ENCODE results near the gene CRISPLD2. TPM values are rescaled to one million over a fixed set of nuclear protein-coding genes. Genes with fewer than 3 reads are reported as not detected.

The CRISPLD2 gene
- total RNA-seq, 1 donor, result 40.2 TPM

GRCh38 chr16:84803146-84803545 lies 16.6 kb upstream of the CRISPLD2 start:
- Histone ChIP-seq H3K9me3 (ENCODE audit: low read depth, low read length) (no peaks in the 10 kb centered on the region), H3K36me3 (ENCODE audit: insufficient read depth, low read length) (no peaks in the 10 kb centered on the region), H2AFZ (ENCODE audit: low read length) (no peak overlapping the region), H3K79me2 (ENCODE audit: insufficient read depth, low read length) (no peaks in the 10 kb centered on the region), H4K20me1 (ENCODE audit: insufficient read depth, low read length) (no peaks in the 10 kb centered on the region), H3K27me3 (ENCODE audit: insufficient read depth, low read length) (no peaks in the 10 kb centered on the region), H3K4me1 (ENCODE audit: insufficient read depth, low read length) (peaks cover 15% of the 10 kb centered on the region), H3K4me2 (ENCODE audit: insufficient read depth, low read length) (no peak overlapping the region), H3K27ac (ENCODE audit: low read depth, low read length) (no peak overlapping the region), H3K4me3 (ENCODE audit: insufficient read depth, low read length) (no peak overlapping the region)
- DNase-seq (ENCODE audit: insufficient read length, low spot score, missing footprints), result no peak
- TF ChIP-seq, protein P1, sequence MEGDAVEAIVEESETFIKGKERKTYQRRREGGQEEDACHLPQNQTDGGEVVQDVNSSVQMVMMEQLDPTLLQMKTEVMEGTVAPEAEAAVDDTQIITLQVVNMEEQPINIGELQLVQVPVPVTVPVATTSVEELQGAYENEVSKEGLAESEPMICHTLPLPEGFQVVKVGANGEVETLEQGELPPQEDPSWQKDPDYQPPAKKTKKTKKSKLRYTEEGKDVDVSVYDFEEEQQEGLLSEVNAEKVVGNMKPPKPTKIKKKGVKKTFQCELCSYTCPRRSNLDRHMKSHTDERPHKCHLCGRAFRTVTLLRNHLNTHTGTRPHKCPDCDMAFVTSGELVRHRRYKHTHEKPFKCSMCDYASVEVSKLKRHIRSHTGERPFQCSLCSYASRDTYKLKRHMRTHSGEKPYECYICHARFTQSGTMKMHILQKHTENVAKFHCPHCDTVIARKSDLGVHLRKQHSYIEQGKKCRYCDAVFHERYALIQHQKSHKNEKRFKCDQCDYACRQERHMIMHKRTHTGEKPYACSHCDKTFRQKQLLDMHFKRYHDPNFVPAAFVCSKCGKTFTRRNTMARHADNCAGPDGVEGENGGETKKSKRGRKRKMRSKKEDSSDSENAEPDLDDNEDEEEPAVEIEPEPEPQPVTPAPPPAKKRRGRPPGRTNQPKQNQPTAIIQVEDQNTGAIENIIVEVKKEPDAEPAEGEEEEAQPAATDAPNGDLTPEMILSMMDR (IDR thresholded peaks at IDR 0.05; ENCODE audit: extremely low read depth, low read depth, low read length), result no peak

GRCh38 chr16:84804326-84804725 lies 15.5 kb upstream of the CRISPLD2 start:
- no peak for DNase-seq (ENCODE audit: insufficient read length, low spot score, missing footprints)
- Histone ChIP-seq H3K4me3 (ENCODE audit: insufficient read depth, low read length) (no peak overlapping the region), H4K20me1 (ENCODE audit: insufficient read depth, low read length) (no peaks in the 10 kb centered on the region), H3K9me3 (ENCODE audit: low read depth, low read length) (no peaks in the 10 kb centered on the region), H3K36me3 (ENCODE audit: insufficient read depth, low read length) (no peaks in the 10 kb centered on the region), H3K27me3 (ENCODE audit: insufficient read depth, low read length) (no peaks in the 10 kb centered on the region), H3K27ac (ENCODE audit: low read depth, low read length) (no peak overlapping the region), H3K4me2 (ENCODE audit: insufficient read depth, low read length) (no peak overlapping the region), H2AFZ (ENCODE audit: low read length) (no peak overlapping the region), H3K79me2 (ENCODE audit: insufficient read depth, low read length) (no peaks in the 10 kb centered on the region), H3K4me1 (ENCODE audit: insufficient read depth, low read length) (peaks cover 15% of the 10 kb centered on the region)
- TF ChIP-seq, protein P1 (IDR thresholded peaks at IDR 0.05; ENCODE audit: extremely low read depth, low read depth, low read length), result no peak

GRCh38 chr16:84806256-84806889 lies 13.4 kb upstream of the CRISPLD2 start:
- Histone ChIP-seq H2AFZ (ENCODE audit: low read length) (peak overlapping the region; percentile 77), H3K4me1 (ENCODE audit: insufficient read depth, low read length) (peaks cover 27% of the 10 kb centered on the region), H3K27ac (ENCODE audit: low read depth, low read length) (peak overlapping the region; percentile 74), H4K20me1 (ENCODE audit: insufficient read depth, low read length) (no peaks in the 10 kb centered on the region), H3K9me3 (ENCODE audit: low read depth, low read length) (no peaks in the 10 kb centered on the region), H3K4me3 (ENCODE audit: insufficient read depth, low read length) (peak overlapping the region; percentile 57), H3K79me2 (ENCODE audit: insufficient read depth, low read length) (no peaks in the 10 kb centered on the region), H3K4me2 (ENCODE audit: insufficient read depth, low read length) (peak overlapping the region; percentile 72), H3K27me3 (ENCODE audit: insufficient read depth, low read length) (no peaks in the 10 kb centered on the region), H3K36me3 (ENCODE audit: insufficient read depth, low read length) (no peaks in the 10 kb centered on the region)
- DNase-seq (ENCODE audit: insufficient read length, low spot score, missing footprints), result peak; percentile 97
- TF ChIP-seq, protein P1 (IDR thresholded peaks at IDR 0.05; ENCODE audit: extremely low read depth, low read depth, low read length), result no peak

GRCh38 chr16:84806890-84807258 lies 12.9 kb upstream of the CRISPLD2 start:
- peak overlapping the region; percentile 72 for H3K4me2 ChIP-seq (ENCODE audit: insufficient read depth, low read length)
- H4K20me1 ChIP-seq (ENCODE audit: insufficient read depth, low read length), result no peaks in the 10 kb centered on the region
- H3K79me2 ChIP-seq (ENCODE audit: insufficient read depth, low read length), result no peaks in the 10 kb centered on the region
- DNase-seq (ENCODE audit: insufficient read length, low spot score, missing footprints), result peak; percentile 14
- peak overlapping the region; percentile 77 for H2AFZ ChIP-seq (ENCODE audit: low read length)
- peak overlapping the region; percentile 74 for H3K27ac ChIP-seq (ENCODE audit: low read depth, low read length)
- H3K36me3 ChIP-seq (ENCODE audit: insufficient read depth, low read length), result no peaks in the 10 kb centered on the region
- peaks cover 28% of the 10 kb centered on the region for H3K4me1 ChIP-seq (ENCODE audit: insufficient read depth, low read length)
- TF ChIP-seq, protein P1 (IDR thresholded peaks at IDR 0.05; ENCODE audit: extremely low read depth, low read depth, low read length), result no peak
- H3K27me3 ChIP-seq (ENCODE audit: insufficient read depth, low read length), result no peaks in the 10 kb centered on the region
- H3K4me3 ChIP-seq (ENCODE audit: insufficient read depth, low read length), result peak overlapping the region; percentile 57
- H3K9me3 ChIP-seq (ENCODE audit: low read depth, low read length), result no peaks in the 10 kb centered on the region
